Activated CD8-positive, alpha-beta memory T cell treated with anti-CD3 and anti-CD28 coated beads for 1 hour (primary cell): Measurements from ENCODE around the gene PLCXD1.
"Not testable (repeated sequence)": the region's sequence is repeated elsewhere in the genome, so short reads cannot be mapped to it uniquely, and the experiment has no call there.

Source experiments
- DNase-seq, 2 donors: peaks; one replicate each; pipeline ENCODE4 v3.0.0-alpha.2; 2020; ENCODE audit warnings: low read depth in 1 of 2; ENCODE audit errors: extremely low read depth in 1 of 2

The PLCXD1 gene

DNA sequence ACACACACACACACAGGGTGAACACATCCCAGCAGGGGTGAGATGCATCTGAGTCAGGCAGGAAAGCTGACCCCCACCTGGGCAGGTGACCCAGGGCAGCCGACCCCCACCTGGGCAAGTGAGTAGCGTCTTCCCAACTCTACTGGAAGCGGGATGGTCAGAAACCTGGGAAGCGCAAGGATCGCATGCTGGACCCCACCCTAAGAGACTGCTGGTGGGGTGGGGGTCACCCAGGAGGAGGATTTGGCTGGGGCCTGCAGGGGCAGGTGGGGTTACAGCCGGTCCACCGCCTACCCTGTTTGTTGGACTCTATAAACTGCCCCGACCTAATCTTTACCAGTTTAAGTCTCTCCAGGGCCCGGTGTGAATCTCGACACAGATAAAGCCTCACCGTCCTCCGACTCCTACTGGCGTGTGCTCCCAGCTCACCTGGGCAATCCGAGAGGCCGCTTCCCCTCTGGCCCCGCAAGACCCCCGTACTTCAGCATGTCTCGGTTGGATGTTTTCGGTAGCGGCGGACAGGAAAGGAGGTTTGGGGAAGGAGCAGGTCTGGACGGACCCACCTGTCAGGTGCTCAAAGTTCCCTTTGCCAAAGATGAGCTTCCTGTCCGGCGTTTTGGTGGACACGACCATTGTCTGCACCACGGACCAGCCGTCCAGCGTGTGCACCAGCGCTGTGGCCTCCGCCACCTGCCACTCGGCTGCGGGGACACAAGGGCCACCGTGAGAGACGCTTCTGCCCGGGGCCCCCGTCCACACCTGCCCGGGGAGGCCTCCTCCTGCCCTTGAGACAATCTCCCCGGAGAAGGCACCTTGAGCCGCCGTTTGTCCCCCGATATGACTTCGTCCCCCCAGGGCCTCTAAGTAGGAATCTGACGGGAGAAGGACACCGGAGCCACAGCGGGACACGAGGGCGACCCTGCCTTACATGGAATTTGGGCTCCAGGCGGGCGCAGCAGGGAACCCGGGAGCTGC is 35.5 kb downstream of the PLCXD1 start:
- no peak for DNase-seq

DNA sequence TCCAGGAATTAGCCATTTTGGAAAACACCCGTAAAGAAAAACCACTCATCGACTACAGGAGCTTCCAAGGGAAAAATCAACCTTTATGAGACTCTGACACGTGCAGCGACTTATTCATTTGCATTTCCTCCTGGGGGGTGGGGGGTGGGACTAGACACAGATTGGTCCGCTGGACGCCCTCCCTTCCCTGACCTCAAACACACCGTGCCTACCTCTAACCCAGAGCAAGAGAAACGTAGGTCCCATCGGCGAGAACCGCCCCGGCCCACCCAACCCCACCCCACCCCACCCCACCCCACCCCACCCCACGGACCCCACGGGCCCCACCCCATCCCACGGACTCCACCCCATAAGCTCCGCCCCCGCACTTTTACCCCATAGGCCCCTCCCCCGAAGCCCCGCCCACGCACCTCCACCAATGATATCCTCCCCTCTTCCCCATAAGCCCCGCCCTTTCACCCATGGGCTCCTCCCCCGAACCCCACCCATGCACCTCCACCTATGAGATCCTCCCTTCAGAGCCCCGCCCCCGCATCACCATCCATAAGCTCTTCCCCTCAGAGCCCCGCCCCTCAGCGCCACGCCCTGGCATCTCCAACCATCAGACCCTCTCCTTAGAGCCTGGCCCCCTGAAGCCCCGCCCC is 36.4 kb downstream of the PLCXD1 start:
- DNase-seq = no peak

DNA sequence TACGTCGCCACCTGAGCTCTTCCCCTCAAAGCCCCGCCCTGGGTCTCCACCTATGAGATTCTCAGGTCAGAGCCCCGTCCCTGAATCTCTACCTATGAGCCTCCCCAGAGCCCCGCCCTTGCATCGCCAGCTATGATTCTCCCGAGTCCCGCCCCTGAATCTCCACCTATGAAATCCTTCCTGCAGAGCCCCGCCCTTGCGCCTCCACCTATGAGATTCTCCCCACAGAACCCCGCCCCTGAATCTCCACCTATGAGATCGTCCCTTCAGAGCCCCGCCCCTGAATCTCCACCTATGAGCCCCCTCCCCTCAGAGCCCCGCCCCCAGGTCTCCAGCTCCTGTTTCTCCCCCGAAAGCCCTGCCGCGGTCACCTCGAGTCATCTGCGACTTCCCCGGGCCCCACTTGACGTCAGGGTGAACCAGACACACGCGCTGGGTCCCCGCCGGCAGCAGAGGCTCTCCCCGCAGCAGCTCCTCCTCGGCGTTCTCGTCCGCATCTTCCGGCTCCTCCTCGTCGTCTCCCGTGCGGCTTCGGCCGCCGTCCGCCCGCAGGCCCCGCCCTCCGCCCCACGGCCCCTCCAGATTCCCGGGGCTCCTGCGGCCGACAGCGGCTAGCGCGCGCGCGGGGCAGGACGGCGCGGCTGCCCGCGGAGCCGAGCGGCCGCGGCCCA is 37.0 kb downstream of the PLCXD1 start:
- DNase-seq = peak; percentile 90 to 99

DNA sequence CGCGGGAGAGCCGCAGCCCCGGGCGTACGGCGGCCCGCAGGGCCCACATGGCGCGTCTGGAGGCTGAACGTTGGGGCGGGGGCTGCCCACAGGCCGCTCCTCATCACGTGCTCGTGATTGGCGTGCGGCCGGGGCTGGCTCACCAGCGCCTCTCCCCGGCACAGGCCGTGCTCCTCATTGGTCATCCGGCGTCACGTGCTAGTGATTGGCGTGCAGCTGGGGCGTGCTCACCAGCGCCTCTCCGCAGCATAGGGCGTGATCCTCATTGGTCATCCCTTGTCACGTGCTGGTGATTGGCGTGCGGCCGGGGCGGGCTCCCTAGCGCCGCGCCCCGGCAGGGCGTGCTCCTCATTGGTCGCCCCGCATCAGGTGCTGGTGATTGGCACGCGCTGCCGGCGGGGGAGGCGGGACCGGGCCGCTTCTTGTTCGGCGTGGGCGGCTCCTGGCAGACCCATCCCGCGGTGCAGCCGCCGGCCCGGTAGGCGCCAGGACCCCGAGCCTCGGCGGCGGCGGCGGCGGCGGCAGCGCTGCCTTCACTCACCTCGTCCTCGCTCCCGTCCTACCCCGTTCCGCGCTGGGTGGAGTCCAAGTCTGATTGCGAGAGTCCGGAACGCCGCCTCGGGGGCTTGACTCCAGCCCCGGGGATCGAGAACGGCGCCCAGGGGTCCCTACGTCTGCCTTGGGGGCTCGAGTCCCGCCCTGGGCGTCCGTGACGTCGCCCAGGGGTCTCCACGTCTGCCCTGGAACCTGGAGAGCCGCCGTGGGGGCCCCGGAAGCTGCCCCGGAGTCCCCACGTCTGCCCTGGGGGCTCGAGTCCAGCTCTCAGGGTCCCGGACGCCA is 37.8 kb downstream of the PLCXD1 start, which contains the start of gene GTPBP6:
Gene GTPBP6, minus strand, starts transcription at position 58 of the 840 bp plus-strand sequence. Its CDS starts 9 bp downstream, at position 49.
- peak; percentile 94 to 98 for DNase-seq

DNA sequence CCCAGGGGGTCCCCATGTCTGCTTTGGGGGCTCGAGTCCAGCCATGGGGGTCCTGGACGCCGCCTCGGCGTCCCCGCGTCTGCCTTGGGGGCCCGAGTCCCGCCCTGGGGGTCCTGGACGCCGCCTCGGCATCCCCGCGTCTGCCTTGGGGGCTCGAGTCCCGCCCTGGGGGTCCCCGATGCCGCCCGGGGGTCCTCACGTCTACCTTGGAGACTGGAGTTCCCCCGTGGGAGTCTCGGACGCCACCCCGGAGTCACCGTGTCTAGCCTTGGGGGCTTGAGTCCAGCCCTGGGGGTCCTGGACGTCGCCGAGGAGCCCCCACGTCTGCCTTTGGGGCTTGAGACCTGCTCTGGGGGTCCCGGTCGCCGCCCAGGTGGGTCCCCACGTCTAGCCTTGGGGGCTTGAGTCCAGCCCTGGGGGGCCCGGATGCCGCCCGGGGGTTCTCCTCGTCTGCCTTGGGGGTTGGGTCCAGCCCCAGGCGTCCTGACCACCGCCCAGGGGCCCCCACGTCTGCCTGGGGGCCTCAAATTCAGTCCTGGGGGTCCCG is 38.5 kb downstream of the PLCXD1 start:
- no peak for DNase-seq

DNA sequence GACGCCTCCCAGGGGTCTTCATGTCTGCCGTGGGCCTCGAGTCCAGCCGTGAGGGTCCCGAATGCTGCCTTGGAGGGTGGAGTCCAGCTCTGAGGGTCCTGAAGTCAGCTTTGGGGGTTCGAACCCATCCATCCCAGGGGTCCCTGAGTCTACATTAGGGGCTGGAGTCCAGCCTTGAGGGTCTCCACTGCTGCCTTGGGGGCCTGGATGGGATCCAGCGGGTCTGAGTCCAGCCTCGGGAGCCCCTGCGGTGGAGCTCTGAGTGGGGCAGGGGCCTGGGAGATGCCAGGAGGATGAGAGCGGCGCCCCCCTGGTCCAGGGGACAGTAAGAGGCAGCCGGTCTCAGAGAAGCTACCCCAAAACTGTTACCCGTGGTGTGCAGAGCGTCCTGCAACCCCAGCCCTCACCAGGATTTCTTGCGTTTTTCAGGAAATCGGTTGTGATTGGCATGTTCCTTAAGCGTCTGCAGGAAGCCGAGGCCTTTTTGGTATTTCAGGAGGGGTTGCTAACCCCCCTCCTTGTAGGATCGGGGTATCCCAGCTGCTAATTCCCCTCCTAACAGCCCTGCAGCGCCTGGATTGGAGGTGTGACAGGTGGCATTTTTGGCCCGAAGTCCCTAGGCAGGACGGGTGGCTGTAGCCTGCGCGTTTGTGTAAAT is 39.1 kb downstream of the PLCXD1 start:
- DNase-seq = no peak

DNA sequence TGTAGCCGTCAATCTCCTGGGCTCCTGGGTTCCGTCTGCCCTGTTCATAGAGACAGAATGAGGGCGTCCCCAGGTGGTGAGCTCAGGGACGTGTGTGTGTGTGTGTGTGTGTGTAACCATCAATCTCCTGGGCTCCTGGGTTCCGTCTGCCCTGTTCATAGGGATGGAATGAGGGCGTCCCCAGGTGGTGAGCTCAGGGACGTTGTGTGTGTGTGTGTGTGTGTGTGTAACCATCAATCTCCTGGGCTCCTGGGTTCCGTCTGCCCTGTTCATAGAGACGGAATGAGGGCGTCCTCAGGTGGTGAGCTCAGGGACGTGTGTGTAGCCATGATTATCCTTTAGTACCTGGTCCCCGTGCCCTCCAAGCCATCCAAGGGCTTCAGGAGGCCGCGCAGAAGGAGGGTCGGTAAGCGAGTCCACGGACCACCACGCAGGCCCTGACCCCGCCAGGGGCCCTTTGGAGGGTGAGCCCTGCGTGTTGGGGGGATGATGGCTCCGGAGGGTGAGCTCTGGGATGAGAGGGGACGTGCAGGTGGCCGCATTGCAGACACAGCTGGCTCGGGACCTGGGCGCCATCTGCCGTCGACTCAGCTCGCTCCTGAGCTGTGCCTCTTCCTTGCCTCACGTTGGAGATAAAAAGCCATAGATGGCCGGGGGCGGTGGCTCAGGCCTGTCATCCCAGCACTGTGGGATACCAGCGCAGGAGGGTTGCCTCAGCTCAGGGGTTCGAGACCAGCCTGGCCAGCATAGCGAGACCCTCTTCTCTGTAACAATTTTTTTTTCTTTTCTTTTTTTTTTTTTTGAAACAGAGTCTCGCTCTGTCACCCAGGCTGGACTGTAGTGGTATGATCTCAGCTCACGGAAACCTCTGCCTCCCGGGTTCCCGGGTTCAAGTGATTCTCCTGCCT is 42.8 kb downstream of the PLCXD1 start:
- no peak for DNase-seq

DNA sequence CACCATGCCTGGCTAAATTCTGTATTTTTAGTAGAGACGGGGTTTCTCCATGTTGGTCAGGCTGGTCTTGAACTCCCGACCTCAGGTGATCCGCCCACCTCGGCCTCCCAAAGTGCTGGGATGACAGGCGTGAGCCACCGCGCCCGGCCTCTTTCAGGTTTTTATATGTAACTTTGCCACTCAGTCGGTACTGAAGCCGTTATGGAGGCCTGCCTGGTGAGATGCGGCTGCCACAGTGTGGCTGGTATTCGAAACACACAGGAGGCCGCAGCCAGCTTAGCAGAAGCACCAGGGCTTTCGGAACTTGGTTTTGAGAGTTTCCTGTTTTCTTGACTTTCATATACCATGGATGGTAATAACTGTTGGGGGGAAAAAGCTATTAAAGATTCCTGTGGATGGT is 43.5 kb downstream of the PLCXD1 start:
- DNase-seq = not testable (repeated sequence)

DNA sequence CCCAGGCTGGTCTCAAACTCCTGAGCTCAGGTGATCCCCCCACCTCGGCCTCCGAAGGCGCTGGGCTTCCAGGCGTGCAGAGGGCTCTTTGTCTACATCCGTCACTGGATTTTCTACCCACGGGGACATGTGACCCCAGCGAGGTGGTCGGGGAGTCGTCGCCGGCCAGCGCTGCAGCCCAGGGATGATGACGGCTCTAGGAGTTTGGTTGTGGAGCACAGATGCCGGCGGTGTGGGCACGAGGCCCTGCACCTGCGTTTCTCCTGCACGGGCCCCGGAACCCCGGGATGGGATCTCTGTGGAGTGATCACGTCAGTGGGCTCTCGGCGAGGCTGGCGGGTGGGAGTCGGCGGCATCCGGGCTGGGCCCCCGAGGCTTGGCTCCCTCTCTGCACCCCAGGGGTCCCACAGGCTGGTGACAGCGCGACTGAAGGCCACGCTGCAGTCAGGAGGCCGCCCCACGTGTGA is 46.5 kb downstream of the PLCXD1 start:
- no peak for DNase-seq

DNA sequence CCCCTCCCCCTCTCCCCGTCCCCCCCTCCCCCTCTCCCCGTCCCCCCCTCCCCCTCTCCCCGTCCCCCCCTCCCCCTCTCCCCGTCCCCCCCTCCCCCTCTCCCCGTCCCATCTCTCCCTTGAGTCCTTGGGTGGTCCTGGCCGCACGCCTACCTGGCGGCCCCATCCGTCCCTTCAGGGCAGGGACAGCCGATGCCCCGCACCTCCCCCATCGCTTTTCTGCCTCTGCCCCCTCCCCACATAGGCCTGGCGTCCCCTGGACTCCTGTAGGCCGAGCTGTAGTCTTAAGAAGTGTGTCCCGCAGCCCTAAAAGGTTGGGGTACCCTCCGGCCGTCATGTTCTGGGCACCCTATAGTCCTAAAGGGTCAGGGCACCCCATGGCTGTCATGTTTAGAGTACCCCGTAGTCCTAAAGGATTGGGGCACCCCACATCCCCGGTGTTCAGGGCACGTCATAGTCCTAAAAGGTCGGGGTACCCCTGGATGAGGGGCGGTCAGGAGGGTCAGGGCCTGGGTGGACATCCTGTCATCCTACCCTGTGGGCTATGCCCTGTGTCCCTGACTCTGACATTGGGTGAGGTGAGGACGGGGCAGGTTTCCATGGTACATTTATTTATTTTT is 48.2 kb downstream of the PLCXD1 start:
- DNase-seq = no peak

DNA sequence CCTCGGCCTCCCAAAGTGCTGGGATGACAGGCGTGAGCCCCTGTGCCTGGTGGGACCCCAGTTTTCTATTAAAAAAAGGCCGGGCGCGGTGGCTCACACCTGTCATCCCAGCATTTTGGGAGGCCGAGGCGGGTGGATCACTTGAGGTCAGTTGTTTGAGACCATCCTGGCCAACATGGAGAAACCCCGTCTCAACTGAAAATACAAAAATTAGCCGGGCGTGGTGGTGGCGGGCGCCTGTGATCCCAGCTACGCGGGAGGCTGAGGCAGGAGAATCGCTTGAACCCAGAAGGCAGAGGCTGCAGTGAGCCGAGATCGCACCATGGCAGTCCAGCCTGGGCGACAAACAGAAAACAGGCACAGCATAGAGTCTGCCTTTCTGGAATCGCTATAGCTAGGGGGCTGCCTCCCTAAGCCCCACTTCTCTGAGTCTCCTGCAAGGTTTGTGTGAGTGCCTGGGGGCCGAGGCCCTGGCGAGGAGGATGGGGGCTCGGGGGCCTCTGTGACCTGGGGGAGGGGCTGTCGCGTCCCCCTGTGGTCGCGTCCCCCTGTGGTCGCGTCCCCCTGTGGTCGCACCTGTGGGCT is 49.1 kb downstream of the PLCXD1 start:
- DNase-seq = not testable (repeated sequence)

DNA sequence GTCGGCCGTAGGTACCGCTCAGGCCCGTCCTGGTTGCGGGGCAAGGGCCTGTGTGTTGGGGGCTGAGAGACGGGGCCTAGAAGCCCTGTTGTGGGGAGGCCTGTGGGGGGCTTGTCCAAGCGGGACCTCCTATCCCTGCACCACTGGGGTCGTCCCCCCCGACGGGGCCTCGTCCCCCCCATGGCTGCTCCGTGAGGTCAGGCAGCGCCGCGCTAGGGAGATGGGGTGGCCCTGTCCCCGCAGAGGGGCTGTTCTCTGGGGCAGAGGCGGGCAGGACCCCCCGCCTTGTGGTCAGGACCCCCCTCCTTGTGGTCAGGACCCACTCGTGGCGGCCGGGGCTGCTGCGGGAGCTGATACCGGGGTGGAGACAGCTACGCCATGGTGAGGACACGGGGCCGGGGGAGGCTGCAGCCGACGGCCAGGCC is 49.6 kb downstream of the PLCXD1 start:
- DNase-seq = no peak

DNA sequence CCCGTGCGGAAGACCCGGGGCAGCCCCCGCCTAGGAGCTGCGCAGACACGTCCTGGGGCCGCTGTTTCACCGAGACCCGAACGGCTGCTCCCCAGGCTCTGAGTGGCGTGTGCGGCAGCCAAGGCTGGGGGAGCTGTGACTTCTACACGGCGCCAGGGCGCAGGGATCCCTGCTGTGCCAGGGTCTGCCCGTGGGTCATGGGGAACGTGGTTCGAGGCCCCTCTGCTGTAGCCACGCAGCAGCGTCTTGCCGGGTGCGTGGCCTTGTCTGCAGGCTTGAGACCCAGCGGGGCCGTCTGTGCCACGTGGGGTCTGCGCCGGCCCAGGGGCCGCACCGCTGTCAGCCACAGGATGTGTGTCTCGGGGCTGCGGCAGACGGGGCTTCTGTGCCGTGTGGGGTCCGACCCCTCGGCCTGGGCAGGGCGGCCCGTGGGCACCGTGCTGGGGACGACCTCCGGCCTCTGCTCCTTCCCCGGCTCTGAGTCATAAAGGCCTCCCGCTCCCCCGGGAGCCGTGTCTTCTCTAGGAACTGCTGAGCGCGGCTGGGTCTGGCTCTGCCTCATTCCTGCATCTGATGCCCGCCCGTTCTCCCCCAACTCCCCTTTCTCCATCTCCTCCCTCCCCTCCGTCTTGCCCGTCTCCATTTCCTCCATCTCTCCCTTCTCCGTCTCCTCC is 50.1 kb downstream of the PLCXD1 start:
- no peak for DNase-seq

DNA sequence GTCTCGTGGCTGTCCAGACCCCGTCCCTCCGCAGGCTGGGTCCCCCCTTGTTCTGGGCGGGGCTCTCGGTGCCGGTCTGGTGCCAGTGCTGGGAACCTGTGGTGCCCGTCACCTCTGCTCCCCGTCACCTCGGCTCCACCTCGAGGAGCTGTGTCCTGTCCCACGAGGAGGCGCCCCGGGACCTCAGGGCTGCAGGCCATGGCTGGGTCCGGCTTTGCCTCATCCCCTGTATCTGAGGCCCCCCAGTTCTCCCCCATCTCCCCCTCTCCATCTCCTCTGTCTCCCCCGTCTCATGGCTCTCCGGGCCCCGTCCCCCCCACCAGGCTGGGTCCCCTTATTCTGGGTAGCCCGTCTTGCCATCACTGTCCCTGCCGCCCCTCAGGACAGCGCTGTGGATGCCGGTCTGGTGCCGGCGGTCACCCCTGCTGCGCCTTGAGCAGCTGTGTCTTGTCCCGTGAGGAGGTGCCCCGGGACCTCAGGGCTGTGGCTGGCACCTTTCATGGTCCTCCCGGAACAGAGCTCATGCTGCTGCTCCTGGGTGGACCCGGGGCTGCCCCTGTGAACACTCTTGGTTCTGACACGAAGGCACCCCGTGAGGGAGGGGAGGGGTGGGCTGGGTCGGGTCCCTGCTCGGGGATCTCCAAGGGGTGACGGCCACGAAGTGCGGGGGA is 50.8 kb downstream of the PLCXD1 start:
- no peak for DNase-seq

DNA sequence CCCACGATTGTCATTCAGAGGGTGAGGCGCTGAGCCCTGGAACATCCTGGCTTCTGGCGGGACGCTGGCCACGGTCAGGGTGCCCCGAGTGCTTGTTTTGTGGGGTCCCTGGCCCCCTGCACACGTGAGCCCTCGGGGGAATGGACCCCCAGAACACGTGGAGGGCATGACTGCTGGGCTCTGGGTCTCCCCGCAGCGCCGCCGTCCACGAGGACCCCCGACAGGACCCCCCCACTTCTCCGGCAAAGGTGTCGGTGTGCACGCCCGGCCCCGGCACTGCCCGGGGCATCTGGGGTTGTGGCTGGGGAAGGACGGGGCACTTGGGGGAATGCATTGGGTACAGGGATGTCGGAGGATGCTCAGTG is 51.3 kb downstream of the PLCXD1 start:
- no peak for DNase-seq

DNA sequence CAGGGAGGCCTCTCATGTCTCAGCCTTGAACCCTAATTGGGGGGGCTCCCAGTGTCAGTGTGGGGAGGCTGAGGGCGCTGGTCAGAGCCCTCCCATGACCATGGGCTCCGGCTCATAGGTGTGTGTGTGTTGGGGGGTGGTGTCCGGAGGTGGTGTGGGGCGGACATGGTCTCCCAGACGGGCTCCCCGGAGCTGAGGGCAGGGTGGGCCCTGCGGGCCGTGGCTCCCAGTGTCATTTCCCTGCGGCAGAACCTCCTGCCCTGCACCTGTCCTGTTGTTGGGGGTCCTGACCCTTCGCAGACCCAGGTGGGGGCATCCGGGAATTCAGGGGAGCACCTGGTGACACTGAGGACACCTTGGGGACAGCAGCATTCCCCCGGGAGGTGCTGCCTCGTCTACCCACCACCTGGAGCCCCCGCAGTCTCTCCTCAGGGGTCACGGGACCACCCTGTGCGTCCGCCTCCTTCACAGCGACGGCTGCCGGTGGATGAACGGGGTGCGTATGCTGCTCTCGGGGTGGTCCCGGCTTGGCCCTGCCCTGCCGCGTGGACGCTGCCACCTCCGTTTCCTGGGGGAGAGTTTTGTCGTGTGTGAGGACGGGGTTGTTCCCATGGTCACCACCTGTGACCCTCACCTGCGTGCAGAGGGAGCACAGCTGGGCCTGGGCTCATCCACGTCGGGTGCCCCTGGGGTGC is 51.9 kb downstream of the PLCXD1 start:
- no peak for DNase-seq
